PC-9 (cell line): ENCODE measurements around the gene TP53AIP1.

Source experiments
- EZH2 ChIP-seq: fragments of 200-600 bp; sonication (generic); IDR thresholded peaks from 2 replicates; pipeline ENCODE4 v1.8.0; 2017; ENCODE audit warnings: antibody characterized with exemption, low read depth
- TF ChIP-seq, protein P1 (sequence below): fragments of 200-600 bp; sonication (generic); conservative IDR thresholded peaks from 2 replicates; pipeline ENCODE4 v1.6.1; 2017; ENCODE audit warnings: mixed run types, antibody characterized with exemption, mild to moderate bottlenecking, moderate library complexity

DNA sequence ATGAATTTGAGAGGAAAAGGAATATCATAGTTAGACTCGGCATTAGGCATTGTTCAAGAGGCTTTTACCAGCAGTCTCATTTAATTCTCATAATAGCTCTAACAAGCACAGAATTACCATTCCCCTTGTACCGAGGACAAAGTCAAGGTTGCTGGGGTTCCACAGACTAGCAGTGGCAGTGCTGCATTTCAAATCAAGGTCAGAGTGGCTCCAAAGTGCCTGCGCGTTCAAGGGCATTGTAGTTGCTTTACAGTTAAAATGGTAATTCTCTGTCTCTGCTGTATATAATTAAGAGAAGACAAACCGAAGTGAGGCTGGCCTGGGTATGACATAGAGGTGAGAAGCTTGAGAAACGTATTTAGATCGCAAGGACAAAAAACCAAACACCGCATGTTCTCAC is 40.4 kb upstream of the TP53AIP1 start:
- TF ChIP-seq, protein P1, sequence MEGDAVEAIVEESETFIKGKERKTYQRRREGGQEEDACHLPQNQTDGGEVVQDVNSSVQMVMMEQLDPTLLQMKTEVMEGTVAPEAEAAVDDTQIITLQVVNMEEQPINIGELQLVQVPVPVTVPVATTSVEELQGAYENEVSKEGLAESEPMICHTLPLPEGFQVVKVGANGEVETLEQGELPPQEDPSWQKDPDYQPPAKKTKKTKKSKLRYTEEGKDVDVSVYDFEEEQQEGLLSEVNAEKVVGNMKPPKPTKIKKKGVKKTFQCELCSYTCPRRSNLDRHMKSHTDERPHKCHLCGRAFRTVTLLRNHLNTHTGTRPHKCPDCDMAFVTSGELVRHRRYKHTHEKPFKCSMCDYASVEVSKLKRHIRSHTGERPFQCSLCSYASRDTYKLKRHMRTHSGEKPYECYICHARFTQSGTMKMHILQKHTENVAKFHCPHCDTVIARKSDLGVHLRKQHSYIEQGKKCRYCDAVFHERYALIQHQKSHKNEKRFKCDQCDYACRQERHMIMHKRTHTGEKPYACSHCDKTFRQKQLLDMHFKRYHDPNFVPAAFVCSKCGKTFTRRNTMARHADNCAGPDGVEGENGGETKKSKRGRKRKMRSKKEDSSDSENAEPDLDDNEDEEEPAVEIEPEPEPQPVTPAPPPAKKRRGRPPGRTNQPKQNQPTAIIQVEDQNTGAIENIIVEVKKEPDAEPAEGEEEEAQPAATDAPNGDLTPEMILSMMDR, result no peak
- no peak for TF ChIP-seq EZH2
